Spleen (tissue), 7 donors: ENCODE results near the gene RALY.

Source experiments
- CTCF ChIP-seq, 11 experiments: fragments of 200-600 bp in 7 of 11; fragments of 450-650 bp in 4 of 11; sonication (generic) in 4 of 11; IDR thresholded peaks in 8 of 11; conservative IDR thresholded peaks in 3 of 11; 1 replicate in 7 of 11; 2 replicates in 4 of 11; pipeline versions ENCODE4 v1.4.0 to v1.8.0; 2016 to 2021; ENCODE audit warnings: antibody characterized with exemption in 11 of 11, inconsistent platforms in 4 of 11, mild to moderate bottlenecking in 1 of 11
- POLR2AphosphoS5 ChIP-seq, 3 donors: sonication (generic); formaldehyde crosslinking; IDR thresholded peaks; one replicate each; pipeline ENCODE4 v1.5.1; 2017; ENCODE audit warnings: antibody characterized with exemption in 3 of 3
- donor health status: DM: no; HTN: no; CAD: no; lungs with moderate emphysema.
- donor health status: DM: no; HTN: no; CAD: no.
- donor health status: DM: no; HTN: no; CAD: no.

GRCh38 chr20:33992923-33993575, 662 bp upstream of the RALY start:
- TF ChIP-seq POLR2AphosphoS5 (IDR thresholded peaks at IDR 0.05) (peak; percentile 83 to 85 (median 84)), CTCF (IDR thresholded peaks at IDR 0.05 in 8 of 11, conservative IDR thresholded peaks at IDR 0.05 in 3 of 11) (peak in 3 of 11 experiments; percentile 13 to 42 (median 26))
